ENCODE data around the gene TAGLN3. TPM values are rescaled to one million over a fixed set of nuclear protein-coding genes. Genes with fewer than 3 reads are reported as not detected.

Gene TAGLN3
- 1 to 10 TPM; 3.2 to 3.5 TPM for total RNA-seq

- peak; percentile 47 for DNase-seq
- CTCF ChIA-PET = interaction anchor here (0.7 to 21.0 kb wide), 6 partner anchors 10 to 305 kb away, joined by 3 to 515 read pairs (median 5); partner anchors contain the start of gene ABHD10
- H3K9me3 Mint-ChIP-seq (ENCODE audit: low read depth) = no peaks in the 10 kb centered on the region
- peaks cover under 1% of the 10 kb centered on the region for H3K36me3 Mint-ChIP-seq (ENCODE audit: low read depth)
- H3K4me1 Mint-ChIP-seq = peaks cover 47% of the 10 kb centered on the region
- H3K4me3 Mint-ChIP-seq = peak within 1 kb of the TSS; percentile 69
- peak within 1 kb of the TSS; percentile 44 for H3K27ac Mint-ChIP-seq
- no peaks in the 10 kb centered on the region for H3K27me3 Mint-ChIP-seq
- POLR2A ChIA-PET = interaction anchor here (0.5 to 0.6 kb wide), 2 partner anchors 1282 to 1940 kb away, joined by 3 to 4 read pairs; no protein-coding TSS in a partner anchor
- intact Hi-C loops (cut with DNase I, micrococcal nuclease) = loop anchor here in 1 of 2 experiments (2.0 kb wide), 1 partner anchor 14 kb away; no protein-coding TSS in a partner anchor
- ATAC-seq = peak; percentile 14
These were observed at the start of gene TAGLN3 for GRCh38 chr3:111998636-111999483. Gene TAGLN3 (plus strand): TSS chr3:111998922. CDS start chr3:111999423, 501 bp downstream.

- no peak for DNase-seq
- Mint-ChIP-seq H3K27me3 (no peaks in the 10 kb centered on the region), H3K4me1 (no peaks in the 10 kb centered on the region), H3K36me3 (ENCODE audit: low read depth) (no peaks in the 10 kb centered on the region), H3K27ac (no peak overlapping the region), H3K9me3 (ENCODE audit: low read depth) (no peaks in the 10 kb centered on the region), H3K4me3 (no peak overlapping the region)
- ChIA-PET CTCF (interaction anchor here (0.5 kb wide), 1 partner anchor 1223 kb away, joined by 3 read pairs; no protein-coding TSS in a partner anchor), POLR2A (no interaction called here)
- ATAC-seq = no peak
- intact Hi-C loops (cut with DNase I, micrococcal nuclease) = no loop called here
These were observed 49.0 kb upstream of the TAGLN3 start for GRCh38 chr3:111949712-111950111.

GRCh38 chr3:111951032-111951431, 47.7 kb upstream of the TAGLN3 start:
- Mint-ChIP-seq H3K27me3 (no peaks in the 10 kb centered on the region), H3K9me3 (ENCODE audit: low read depth) (no peaks in the 10 kb centered on the region), H3K27ac (no peak overlapping the region), H3K4me1 (no peaks in the 10 kb centered on the region), H3K4me3 (no peak overlapping the region), H3K36me3 (ENCODE audit: low read depth) (no peaks in the 10 kb centered on the region)
- DNase-seq = no peak
- POLR2A ChIA-PET = interaction anchor here (0.7 kb wide), 1 partner anchor 28 kb away, joined by 3 read pairs; the partner anchor contains the start of gene ABHD10
- intact Hi-C loops (cut with DNase I, micrococcal nuclease) = no loop called here
- no peak for ATAC-seq
- CTCF ChIA-PET = interaction anchor here (0.7 to 1.3 kb wide), 6 partner anchors 9 to 234 kb away, joined by 3 to 5 read pairs (median 3); no protein-coding TSS in a partner anchor

- Mint-ChIP-seq H3K9me3 (ENCODE audit: low read depth) (no peaks in the 10 kb centered on the region), H3K27me3 (no peaks in the 10 kb centered on the region), H3K36me3 (ENCODE audit: low read depth) (no peaks in the 10 kb centered on the region), H3K4me3 (no peak overlapping the region), H3K27ac (no peak overlapping the region), H3K4me1 (no peaks in the 10 kb centered on the region)
- no peak for DNase-seq
- ChIA-PET CTCF (interaction anchor here (1.3 kb wide), 1 partner anchor 15 kb away, joined by 4 read pairs; no protein-coding TSS in a partner anchor), POLR2A (no interaction called here)
- intact Hi-C loops (cut with DNase I, micrococcal nuclease) = loop anchor here in 1 of 2 experiments (2.0 kb wide), 1 partner anchor 15 kb away; no protein-coding TSS in a partner anchor
- no peak for ATAC-seq
These were observed 46.6 kb upstream of the TAGLN3 start for GRCh38 chr3:111952086-111952485.

GRCh38 chr3:111952866-111953450, 45.8 kb upstream of the TAGLN3 start:
- ATAC-seq (no peak), DNase-seq (no peak)
- Mint-ChIP-seq H3K4me1 (no peaks in the 10 kb centered on the region), H3K27me3 (no peaks in the 10 kb centered on the region), H3K36me3 (ENCODE audit: low read depth) (no peaks in the 10 kb centered on the region), H3K27ac (no peak overlapping the region), H3K9me3 (ENCODE audit: low read depth) (no peaks in the 10 kb centered on the region), H3K4me3 (no peak overlapping the region)
- intact Hi-C loops (cut with DNase I, micrococcal nuclease) = loop anchor here in 1 of 2 experiments (2.0 kb wide), 1 partner anchor 16 kb away; no protein-coding TSS in a partner anchor
- ChIA-PET CTCF (interaction anchor here (0.5 kb wide), 1 partner anchor 260 kb away, joined by 4 read pairs; no protein-coding TSS in a partner anchor), POLR2A (no interaction called here)

GRCh38 chr3:111954228-111954990, 44.3 kb upstream of the TAGLN3 start:
- ChIA-PET CTCF (interaction anchor here (0.6 to 2.0 kb wide), 6 partner anchors 11 to 237 kb away, joined by 3 to 8 read pairs (median 4); no protein-coding TSS in a partner anchor), POLR2A (interaction anchor here (0.6 kb wide), 1 partner anchor 603 kb away, joined by 4 read pairs; no protein-coding TSS in a partner anchor)
- intact Hi-C loops (cut with DNase I, micrococcal nuclease) = no loop called here
- Mint-ChIP-seq H3K27me3 (no peaks in the 10 kb centered on the region), H3K4me1 (no peaks in the 10 kb centered on the region), H3K9me3 (ENCODE audit: low read depth) (no peaks in the 10 kb centered on the region), H3K27ac (no peak overlapping the region), H3K4me3 (no peak overlapping the region), H3K36me3 (ENCODE audit: low read depth) (no peaks in the 10 kb centered on the region)
- DNase-seq (no peak), ATAC-seq (no peak)

- ChIA-PET POLR2A (no interaction called here), CTCF (interaction anchor here (0.5 kb wide), 1 partner anchor 1007 kb away, joined by 3 read pairs; no protein-coding TSS in a partner anchor)
- H3K27ac Mint-ChIP-seq = no peak overlapping the region
- H3K9me3 Mint-ChIP-seq (ENCODE audit: low read depth) = no peaks in the 10 kb centered on the region
- no peak for ATAC-seq
- no peaks in the 10 kb centered on the region for H3K4me1 Mint-ChIP-seq
- no peaks in the 10 kb centered on the region for H3K27me3 Mint-ChIP-seq
- no peaks in the 10 kb centered on the region for H3K36me3 Mint-ChIP-seq (ENCODE audit: low read depth)
- intact Hi-C loops (cut with DNase I, micrococcal nuclease) = no loop called here
- no peak overlapping the region for H3K4me3 Mint-ChIP-seq
- DNase-seq = no peak
These were observed 42.8 kb upstream of the TAGLN3 start for GRCh38 chr3:111955876-111956275.

- POLR2A ChIA-PET = no interaction called here
- CTCF ChIA-PET = interaction anchor here (0.5 to 1.3 kb wide), 2 partner anchors 238 to 1008 kb away, joined by 3 read pairs; no protein-coding TSS in a partner anchor
These were observed 42.3 kb upstream of the TAGLN3 start for GRCh38 chr3:111956449-111956848.

GRCh38 chr3:111956995-111957734, 41.6 kb upstream of the TAGLN3 start:
- H3K36me3 Mint-ChIP-seq (ENCODE audit: low read depth) = no peaks in the 10 kb centered on the region

More at GRCh38 chr3:111956449-111956848, 42.3 kb upstream of the TAGLN3 start:
- Mint-ChIP-seq H3K4me1 (no peaks in the 10 kb centered on the region), H3K36me3 (ENCODE audit: low read depth) (no peaks in the 10 kb centered on the region), H3K27me3 (no peaks in the 10 kb centered on the region), H3K9me3 (ENCODE audit: low read depth) (no peaks in the 10 kb centered on the region), H3K4me3 (no peak overlapping the region), H3K27ac (no peak overlapping the region)
- ATAC-seq = no peak
- no peak for DNase-seq
- intact Hi-C loops (cut with DNase I, micrococcal nuclease) = no loop called here

GRCh38 chr3:111961461-111962164, 37.1 kb upstream of the TAGLN3 start:
- intact Hi-C loops (cut with DNase I, micrococcal nuclease) = loop anchor here (10.0 kb wide), 2 partner anchors 387 to 417 kb away; partner anchors contain the start of gene CD96 (in 1 of the 2)
- ChIA-PET POLR2A (no interaction called here), CTCF (interaction anchor here (0.7 to 5.1 kb wide), 8 partner anchors 8 to 595 kb away, joined by 3 to 30 read pairs (median 4); no protein-coding TSS in a partner anchor)
- Mint-ChIP-seq H3K27ac (no peak overlapping the region), H3K4me1 (peaks cover 26% of the 10 kb centered on the region), H3K27me3 (no peaks in the 10 kb centered on the region), H3K4me3 (no peak overlapping the region), H3K36me3 (ENCODE audit: low read depth) (no peaks in the 10 kb centered on the region), H3K9me3 (ENCODE audit: low read depth) (no peaks in the 10 kb centered on the region)
- ATAC-seq = no peak
- DNase-seq = no peak

More at GRCh38 chr3:111956995-111957734, 41.6 kb upstream of the TAGLN3 start:
- ChIA-PET CTCF (interaction anchor here (0.5 to 1.3 kb wide), 3 partner anchors 36 to 240 kb away, joined by 3 to 5 read pairs (median 3); no protein-coding TSS in a partner anchor), POLR2A (no interaction called here)
- DNase-seq (no peak), ATAC-seq (no peak)
- Mint-ChIP-seq H3K27me3 (no peaks in the 10 kb centered on the region), H3K27ac (no peak overlapping the region), H3K4me1 (peaks cover 4% of the 10 kb centered on the region), H3K9me3 (ENCODE audit: low read depth) (no peaks in the 10 kb centered on the region), H3K4me3 (no peak overlapping the region)
- intact Hi-C loops (cut with DNase I, micrococcal nuclease) = no loop called here
